WTC11 (cell line): ENCODE data around the gene SESTD1. TPM values are rescaled to one million over a fixed set of nuclear protein-coding genes. Genes with fewer than 3 reads are reported as not detected.

Experiments
- ATAC-seq: fragments of 200-7000 bp; cut with Tn5 transposase; 2 replicates; pipeline ENCODE4 v1.10.0; 2021; ENCODE audit warnings: mild to moderate bottlenecking, moderate library complexity
- CTCF ChIA-PET: fragments of 300-600 bp; sonication (Branson Sonifier 250); formaldehyde crosslinking; loops from one replicate; lab custom pipeline; 2021; ENCODE audit warnings: antibody characterized with exemption; lab: Charles Lee
- POLR2A ChIA-PET: fragments of 350-600 bp; sonication (Branson Sonifier 250); formaldehyde crosslinking; loops from one replicate; lab custom pipeline; 2021; ENCODE audit warnings: antibody characterized with exemption; lab: Charles Lee
- DNase-seq: peaks from one replicate; pipeline ENCODE4 v3.0.0; 2021; ENCODE audit warnings: low spot score
- H3K27ac Mint-ChIP-seq: 2 replicates; pipeline ENCODE4 v1.8.0; 2021; ENCODE audit warnings: mixed read lengths
- H3K27me3 Mint-ChIP-seq: 2 replicates; pipeline ENCODE4 v1.8.0; 2021; ENCODE audit warnings: low read depth, mild to moderate bottlenecking, moderate library complexity, mixed read lengths
- H3K36me3 Mint-ChIP-seq: 2 replicates; pipeline ENCODE4 v1.8.0; 2021; ENCODE audit warnings: mixed read lengths
- H3K4me1 Mint-ChIP-seq: 2 replicates; pipeline ENCODE4 v1.8.0; 2022; ENCODE audit warnings: mixed read lengths
- H3K4me3 Mint-ChIP-seq: 2 replicates; pipeline ENCODE4 v1.8.0; 2021; ENCODE audit warnings: mild to moderate bottlenecking, moderate library complexity, mixed read lengths
- H3K9me3 Mint-ChIP-seq: 2 replicates; pipeline ENCODE4 v1.8.0; 2021; ENCODE audit warnings: mixed read lengths
- AR ChIP-seq: fragments of 250-450 bp; sonication (Bioruptor Pico); IDR thresholded peaks from 2 replicates; pipeline ENCODE4 v1.9.0; 2021; ENCODE audit warnings: mild to moderate bottlenecking
- ARID4B ChIP-seq: sonication (generic); formaldehyde crosslinking; IDR thresholded peaks from 2 replicates; pipeline ENCODE4 v1.8.0; 2023; ENCODE audit warnings: missing genetic modification reagents, mild to moderate bottlenecking, borderline replicate concordance
- ATF1 ChIP-seq: sonication (generic); formaldehyde crosslinking; IDR thresholded peaks from 2 replicates; pipeline ENCODE4 v1.8.1; 2023; ENCODE audit warnings: mild to moderate bottlenecking, moderate library complexity, missing genetic modification reagents
- CBFB ChIP-seq: sonication (generic); formaldehyde crosslinking; IDR thresholded peaks from 2 replicates; pipeline ENCODE4 v1.8.1; 2022; ENCODE audit warnings: mild to moderate bottlenecking, low read depth, missing genetic modification reagents
- FOXP1 ChIP-seq: sonication (generic); formaldehyde crosslinking; IDR thresholded peaks from 2 replicates; pipeline ENCODE4 v1.8.0; 2022; ENCODE audit warnings: missing genetic modification reagents, mild to moderate bottlenecking, moderate library complexity, borderline replicate concordance
- GTF2I ChIP-seq: fragments of 250-450 bp; sonication (Bioruptor Pico); conservative IDR thresholded peaks from 2 replicates; pipeline ENCODE4 v1.4.0; 2021; ENCODE audit warnings: mild to moderate bottlenecking
- HMGXB4 ChIP-seq: sonication (generic); formaldehyde crosslinking; IDR thresholded peaks from 2 replicates; pipeline ENCODE4 v1.8.1; 2023; ENCODE audit warnings: mild to moderate bottlenecking, moderate library complexity, missing genetic modification reagents
- IRF2 ChIP-seq: sonication (generic); formaldehyde crosslinking; IDR thresholded peaks from 2 replicates; pipeline ENCODE4 v1.8.0; 2022; ENCODE audit warnings: low read depth, missing genetic modification reagents, borderline replicate concordance
- NR2C2 ChIP-seq: sonication (generic); formaldehyde crosslinking; IDR thresholded peaks from 2 replicates; pipeline ENCODE4 v1.8.0; 2022; ENCODE audit warnings: mild to moderate bottlenecking, missing genetic modification reagents
- RELA ChIP-seq: sonication (generic); formaldehyde crosslinking; IDR thresholded peaks from 2 replicates; pipeline ENCODE4 v1.8.1; 2022; ENCODE audit warnings: missing genetic modification reagents, mild to moderate bottlenecking, borderline replicate concordance
- TP53 ChIP-seq: sonication (generic); formaldehyde crosslinking; IDR thresholded peaks from 2 replicates; pipeline ENCODE4 v1.8.1; 2023; ENCODE audit warnings: mild to moderate bottlenecking, missing genetic modification reagents
- ZNF263 ChIP-seq: sonication (generic); formaldehyde crosslinking; IDR thresholded peaks from 2 replicates; pipeline ENCODE4 v1.8.1; 2022; ENCODE audit warnings: low read depth, mild to moderate bottlenecking, moderate library complexity, missing genetic modification reagents
- ZNF423 ChIP-seq: fragments of 250-450 bp; sonication (Bioruptor Pico); IDR thresholded peaks from 2 replicates; pipeline ENCODE4 v2.1.2; 2022; ENCODE audit warnings: mild to moderate bottlenecking, moderate library complexity
- ZNF532 ChIP-seq: fragments of 250-450 bp; sonication (Bioruptor Pico); IDR thresholded peaks from 2 replicates; pipeline ENCODE4 v1.9.0; 2021; ENCODE audit warnings: mild to moderate bottlenecking, borderline replicate concordance
- ZNF671 ChIP-seq: fragments of 250-450 bp; sonication (Bioruptor Pico); IDR thresholded peaks from 2 replicates; pipeline ENCODE4 v1.8.0; 2021; ENCODE audit warnings: mild to moderate bottlenecking
- total RNA-seq: library from RNA; stranded (reverse); gene quantifications from 3 replicates; pipeline ENCODE4 v1.2.3, GENCODE V29; 2021

SESTD1 gene
- total RNA-seq, 1 experiment from 2014 or later = 59.9 TPM

- ATAC-seq (no peak), DNase-seq (no peak)
- ChIA-PET CTCF (no interaction called here), POLR2A (no interaction called here)
- peaks cover 39% of the 10 kb centered on the region for H3K9me3 Mint-ChIP-seq
- H3K36me3 Mint-ChIP-seq = peaks cover 24% of the 10 kb centered on the region
- no peak overlapping the region for H3K4me3 Mint-ChIP-seq
- no peak overlapping the region for H3K27ac Mint-ChIP-seq
- TF ChIP-seq CBFB (CRISPR knock-in tag) = no peak
- TF ChIP-seq ATF1 (CRISPR knock-in tag) = no peak
- TF ChIP-seq ZNF423 (CRISPR knock-in tag) = no peak
- no peak for TF ChIP-seq AR (CRISPR knock-in tag)
- TF ChIP-seq ZNF532 = no peak
- TF ChIP-seq HMGXB4 (CRISPR knock-in tag) = no peak
- no peak for TF ChIP-seq TP53 (CRISPR knock-in tag)
- no peak for TF ChIP-seq RELA (CRISPR knock-in tag)
- no peaks in the 10 kb centered on the region for H3K4me1 Mint-ChIP-seq
- no peaks in the 10 kb centered on the region for H3K27me3 Mint-ChIP-seq
These were observed 194.9 kb downstream of the SESTD1 start for GRCh38 chr2:179069685-179070084.

GRCh38 chr2:179068991-179069643 lies 195.5 kb downstream of the SESTD1 start:
- Mint-ChIP-seq H3K27me3 (no peaks in the 10 kb centered on the region; the same call in 1 of the 2 replicates), H3K9me3 (peaks cover 43% of the 10 kb centered on the region), H3K27ac (no peak overlapping the region), H3K4me1 (no peaks in the 10 kb centered on the region), H3K4me3 (no peak overlapping the region), H3K36me3 (peaks cover 26% of the 10 kb centered on the region)
- ChIA-PET CTCF (no interaction called here), POLR2A (no interaction called here)
- no peak for ATAC-seq
- DNase-seq = no peak
- no peak for TF ChIP-seq AR (CRISPR knock-in tag)
- no peak for TF ChIP-seq GTF2I (CRISPR knock-in tag)
- no peak for TF ChIP-seq CBFB (CRISPR knock-in tag)
- no peak for TF ChIP-seq FOXP1 (CRISPR knock-in tag)
- TF ChIP-seq ZNF263 (CRISPR knock-in tag) = no peak
- no peak for TF ChIP-seq ZNF423 (CRISPR knock-in tag)
- TF ChIP-seq ARID4B = no peak
- no peak for TF ChIP-seq ATF1 (CRISPR knock-in tag)
- no peak for TF ChIP-seq IRF2 (CRISPR knock-in tag)
- TF ChIP-seq NR2C2 (CRISPR knock-in tag) = no peak
- TF ChIP-seq ZNF671 (CRISPR knock-in tag) = no peak
